CD8-positive, alpha-beta memory T cell (primary cell): ENCODE measurements around the gene ZNF853. TPM values are rescaled to one million over a fixed set of nuclear protein-coding genes. Genes with fewer than 3 reads are reported as not detected.

ENCODE experiments used
- CTCF ChIA-PET: fragments of 350-600 bp; sonication (Branson Sonifier 250); formaldehyde crosslinking; loops from one replicate; lab custom pipeline; 2021; ENCODE audit warnings: antibody characterized with exemption; lab: Charles Lee
- POLR2A ChIA-PET: fragments of 350-600 bp; sonication (Branson Sonifier 250); formaldehyde crosslinking; loops from one replicate; lab custom pipeline; 2021; ENCODE audit warnings: antibody characterized with exemption; lab: Charles Lee
- DNase-seq, 5 donors: peaks; one replicate each; pipeline versions ENCODE4 v3.0.0 to v3.0.0-alpha.2; 2020 to 2022; ENCODE audit warnings: mixed read lengths in 1 of 5
- H3K27ac ChIP-seq: one replicate; pipeline ENCODE4 v1.7.0; 2013; ENCODE audit warnings: low read depth, mild to moderate bottlenecking, low read length, moderate library complexity
- H3K27me3 ChIP-seq: 2 replicates; pipeline ENCODE4 v1.7.0; 2013; ENCODE audit warnings: low read length, mild to moderate bottlenecking; ENCODE audit not compliant: insufficient read depth, poor library complexity, severe bottlenecking
- H3K36me3 ChIP-seq: 2 replicates; pipeline ENCODE4 v1.7.0; 2013; ENCODE audit warnings: mild to moderate bottlenecking, low read length, moderate library complexity; ENCODE audit not compliant: insufficient read depth
- H3K4me1 ChIP-seq: 2 replicates; pipeline ENCODE4 v1.7.0; 2013; ENCODE audit warnings: mild to moderate bottlenecking, low read length, moderate library complexity; ENCODE audit not compliant: insufficient read depth
- H3K4me3 ChIP-seq: 2 replicates; pipeline ENCODE4 v1.7.0; 2013; ENCODE audit warnings: mild to moderate bottlenecking, low read length
- H3K9me3 ChIP-seq: 2 replicates; pipeline ENCODE4 v1.7.0; 2013; ENCODE audit warnings: mild to moderate bottlenecking, low read length
- H3K27ac Mint-ChIP-seq, 8 donors: one replicate each; pipeline ENCODE4 v1.8.0; 2020 to 2021; ENCODE audit warnings: mixed read lengths in 8 of 8, mild to moderate bottlenecking in 6 of 8, inconsistent platforms in 3 of 8, moderate library complexity in 3 of 8
- H3K27me3 Mint-ChIP-seq, 2 donors: one replicate each; pipeline ENCODE4 v1.8.0; 2020 to 2021; ENCODE audit warnings: mixed read lengths in 2 of 2, mild to moderate bottlenecking in 1 of 2, moderate library complexity in 1 of 2
- H3K36me3 Mint-ChIP-seq, 3 donors: one replicate each; pipeline ENCODE4 v1.8.0; 2020 to 2021; ENCODE audit warnings: mixed read lengths in 3 of 3, inconsistent platforms in 1 of 3, mild to moderate bottlenecking in 1 of 3
- H3K4me1 Mint-ChIP-seq, 3 donors: one replicate each; pipeline ENCODE4 v1.8.0; 2020 to 2021; ENCODE audit warnings: mixed read lengths in 3 of 3, inconsistent platforms in 1 of 3, mild to moderate bottlenecking in 1 of 3
- H3K4me3 Mint-ChIP-seq, 7 donors: one replicate each; pipeline ENCODE4 v1.8.0; 2020 to 2021; ENCODE audit warnings: mixed read lengths in 7 of 7, mild to moderate bottlenecking in 6 of 7, moderate library complexity in 4 of 7, inconsistent platforms in 2 of 7
- H3K9me3 Mint-ChIP-seq, 5 donors: one replicate each; pipeline ENCODE4 v1.8.0; 2020 to 2022; ENCODE audit warnings: mixed read lengths in 5 of 5, mild to moderate bottlenecking in 3 of 5, moderate library complexity in 2 of 5, inconsistent platforms in 1 of 5
- polyA plus RNA-seq: library from polyadenylated mRNA; unstranded; fragments of 300-500 nt; fragmentation: Illumina TruSeq; gene quantifications from one replicate; pipeline ENCODE4 v1.2.3, GENCODE V29; 2021
- total RNA-seq, 2 experiments: library from RNA; stranded (reverse); gene quantifications; one replicate each; pipeline ENCODE4 v1.2.3, GENCODE V29; 2021

Gene ZNF853
- total and polyA plus RNA-seq, 3 experiments from 2014 or later = 3.5 to 11.2 (median 4.5) TPM

DNA sequence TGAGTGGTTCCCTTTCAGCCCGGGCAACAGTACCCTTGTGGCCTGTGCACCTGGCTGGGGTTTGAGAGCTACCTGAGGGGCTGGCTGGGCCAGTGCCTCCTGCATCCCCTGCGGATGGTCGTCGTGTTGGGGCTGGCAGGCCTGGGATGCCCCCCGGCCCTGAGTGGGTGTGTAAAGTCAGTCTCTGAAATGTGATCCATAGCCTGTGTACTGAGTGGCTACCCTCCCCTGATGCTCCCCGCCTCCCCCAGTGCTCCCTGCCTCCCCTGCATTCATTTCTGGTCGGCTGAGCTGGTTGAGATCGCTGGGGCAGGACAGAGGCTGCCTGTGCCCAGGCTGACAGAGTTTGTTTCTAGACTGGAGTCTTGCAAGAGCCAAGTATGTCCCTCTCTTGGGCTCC lies 31.1 kb downstream of the ZNF853 start:
- Mint-ChIP-seq H3K36me3 (peaks cover 7 to 93% (median 9%) of the 10 kb centered on the region in 3 donors), H3K9me3 (peaks cover 0 to 2% (median 0%) of the 10 kb centered on the region in 5 donors)

DNA sequence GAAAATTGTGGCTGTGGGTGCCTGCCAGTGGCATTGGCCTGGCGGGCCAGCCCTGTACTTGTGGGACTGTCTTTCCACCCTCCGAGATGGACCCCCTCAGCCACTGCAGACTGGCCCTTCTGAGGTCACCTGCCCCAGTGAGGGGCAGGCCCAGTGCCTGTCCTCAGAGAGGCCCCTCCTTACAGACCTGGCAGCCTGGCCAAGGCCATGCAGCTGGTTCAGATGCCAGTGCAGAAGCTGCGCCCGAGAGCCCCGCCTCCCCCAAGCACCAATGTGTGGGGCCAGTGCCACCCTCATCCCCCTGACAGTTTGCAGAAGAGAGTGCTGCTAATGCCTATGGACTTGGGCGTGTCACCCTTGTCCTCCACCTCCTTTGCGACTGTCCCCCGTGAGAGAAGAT lies 31.7 kb downstream of the ZNF853 start:
- Histone ChIP-seq H3K36me3 (peaks cover 10% of the 10 kb centered on the region), H3K9me3 (no peaks in the 10 kb centered on the region), H3K27ac (no peak overlapping the region), H3K4me1 (no peaks in the 10 kb centered on the region), H3K27me3 (no peaks in the 10 kb centered on the region), H3K4me3 (no peak overlapping the region)
- DNase-seq = no peak
- Mint-ChIP-seq H3K27ac (peak overlapping the region in 2 of 8 donors; percentile 36 to 51), H3K9me3 (peaks cover 0 to 2% (median 0%) of the 10 kb centered on the region in 5 donors), H3K36me3 (peaks cover 7 to 93% (median 7%) of the 10 kb centered on the region in 3 donors), H3K4me1 (peaks cover 0 to 3% (median 0%) of the 10 kb centered on the region in 3 donors), H3K27me3 (no peaks in the 10 kb centered on the region), H3K4me3 (peak overlapping the region in 1 of 7 donors; percentile 61)
- POLR2A ChIA-PET = no interaction called here
- CTCF ChIA-PET = no interaction called here

More for the DNA sequence above, 31.1 kb downstream of the ZNF853 start:
- no peak overlapping the region for H3K4me3 Mint-ChIP-seq
- DNase-seq = no peak
- POLR2A ChIA-PET = no interaction called here
- CTCF ChIA-PET = no interaction called here
- Histone ChIP-seq H3K27ac (no peak overlapping the region), H3K4me1 (no peaks in the 10 kb centered on the region), H3K27me3 (no peaks in the 10 kb centered on the region), H3K4me3 (no peak overlapping the region), H3K9me3 (no peaks in the 10 kb centered on the region), H3K36me3 (peaks cover 10% of the 10 kb centered on the region)
- peak overlapping the region in 2 of 8 donors; percentile 40 to 51 for H3K27ac Mint-ChIP-seq
- H3K4me1 Mint-ChIP-seq = peaks cover 4 to 7% (median 4%) of the 10 kb centered on the region in 3 donors
- no peaks in the 10 kb centered on the region for H3K27me3 Mint-ChIP-seq

DNA sequence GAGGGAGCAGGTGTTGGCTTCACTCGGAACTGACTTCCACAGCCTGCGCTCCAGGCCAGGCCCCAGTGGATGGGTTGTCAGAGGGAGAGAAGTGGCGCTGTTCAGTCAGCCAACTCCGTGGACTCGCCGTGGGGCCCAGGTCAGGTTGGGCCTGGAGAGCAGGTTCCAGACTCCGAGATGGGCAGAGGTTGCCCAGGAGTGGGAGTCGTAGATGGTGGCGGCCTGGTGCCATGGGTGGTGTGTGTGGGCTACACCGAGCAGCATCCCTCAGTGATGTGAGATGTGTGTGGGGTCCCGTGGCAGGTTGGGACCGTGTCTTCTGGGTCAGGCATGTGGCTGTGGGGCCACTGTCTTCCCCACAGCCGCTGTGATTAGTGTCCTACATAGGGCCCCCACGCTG lies 32.1 kb downstream of the ZNF853 start:
- no peaks in the 10 kb centered on the region for H3K27me3 ChIP-seq
- H3K4me3 Mint-ChIP-seq = peak overlapping the region in 1 of 7 donors; percentile 61
- H3K4me1 ChIP-seq = no peaks in the 10 kb centered on the region
- peaks cover 7 to 90% (median 7%) of the 10 kb centered on the region in 3 donors for H3K36me3 Mint-ChIP-seq
- H3K4me3 ChIP-seq = no peak overlapping the region
- H3K27ac Mint-ChIP-seq = peak overlapping the region in 1 of 8 donors; percentile 6
- ChIA-PET POLR2A (no interaction called here), CTCF (no interaction called here)
- no peaks in the 10 kb centered on the region for H3K27me3 Mint-ChIP-seq
- H3K4me1 Mint-ChIP-seq = peaks cover 0 to 3% (median 0%) of the 10 kb centered on the region in 3 donors
- peaks cover 10% of the 10 kb centered on the region for H3K36me3 ChIP-seq
- no peak overlapping the region for H3K27ac ChIP-seq
- H3K9me3 Mint-ChIP-seq = peaks cover 0 to 2% (median 0%) of the 10 kb centered on the region in 5 donors
- no peaks in the 10 kb centered on the region for H3K9me3 ChIP-seq
- no peak for DNase-seq

DNA sequence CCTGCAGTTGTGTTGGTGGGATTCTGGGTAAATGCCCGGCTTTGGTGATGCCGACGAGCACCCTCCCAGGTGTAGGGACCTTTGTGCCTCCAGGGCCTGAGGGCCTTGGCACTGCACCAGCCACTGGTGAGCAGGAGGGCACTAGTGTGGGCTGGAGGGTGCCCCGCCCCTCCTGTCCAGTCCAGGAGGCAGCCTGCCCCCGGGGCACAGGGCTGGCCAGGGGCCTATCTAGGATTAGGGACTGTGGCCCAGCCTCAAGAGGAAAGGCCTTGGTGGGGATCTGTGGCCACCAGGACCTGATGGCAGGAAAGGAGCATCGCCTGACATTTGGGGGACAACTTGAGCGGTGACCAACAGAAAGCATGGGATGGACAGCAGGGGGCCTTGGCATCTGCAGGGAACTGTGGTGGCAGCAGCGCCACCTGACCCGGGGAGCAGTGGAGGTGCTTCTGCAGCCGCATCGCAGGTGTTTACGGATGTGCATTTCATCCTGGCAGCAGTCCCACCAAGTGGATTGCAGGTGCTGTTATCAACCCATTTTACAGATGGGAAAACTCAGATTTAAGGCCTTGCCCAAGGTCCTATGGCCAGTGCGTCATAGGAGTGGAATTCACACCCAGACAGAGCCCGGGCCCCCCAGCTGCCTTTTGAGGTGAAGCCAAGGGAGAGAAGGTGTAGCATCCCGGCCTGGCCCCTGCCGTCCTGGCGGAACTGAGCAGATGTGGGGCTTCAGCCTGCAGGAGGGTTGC lies 32.8 kb downstream of the ZNF853 start:
- peaks cover 0 to 3% (median 0%) of the 10 kb centered on the region in 3 donors for H3K4me1 Mint-ChIP-seq
- ChIA-PET POLR2A (no interaction called here), CTCF (no interaction called here)
- Histone ChIP-seq H3K4me1 (no peaks in the 10 kb centered on the region), H3K27me3 (no peaks in the 10 kb centered on the region), H3K36me3 (peaks cover 10% of the 10 kb centered on the region), H3K4me3 (no peak overlapping the region), H3K27ac (no peak overlapping the region), H3K9me3 (no peaks in the 10 kb centered on the region)
- H3K27me3 Mint-ChIP-seq = no peaks in the 10 kb centered on the region
- peaks cover 7 to 88% (median 7%) of the 10 kb centered on the region in 3 donors for H3K36me3 Mint-ChIP-seq
- peak overlapping the region in 1 of 8 donors; percentile 84 for H3K27ac Mint-ChIP-seq
- no peak overlapping the region for H3K4me3 Mint-ChIP-seq
- peaks cover 0 to 2% (median 0%) of the 10 kb centered on the region in 5 donors for H3K9me3 Mint-ChIP-seq
- DNase-seq = no peak

DNA sequence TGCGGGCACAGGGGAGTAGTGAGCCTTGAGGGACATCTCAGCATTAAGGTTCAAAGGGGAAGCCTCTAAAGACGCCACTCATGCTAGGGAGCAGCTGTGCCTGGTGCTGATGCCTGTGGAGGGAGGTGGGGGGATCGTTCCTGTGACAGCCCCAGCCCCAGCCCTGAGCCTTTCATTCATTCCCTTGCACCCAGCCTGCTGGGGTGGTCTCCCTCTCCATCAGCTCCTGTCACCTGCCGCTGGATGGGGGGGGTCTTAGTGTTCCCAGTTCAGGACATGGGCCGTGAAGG lies 33.4 kb downstream of the ZNF853 start:
- Histone ChIP-seq H3K27ac (no peak overlapping the region), H3K4me1 (no peaks in the 10 kb centered on the region), H3K4me3 (no peak overlapping the region), H3K27me3 (no peaks in the 10 kb centered on the region), H3K36me3 (peaks cover 10% of the 10 kb centered on the region), H3K9me3 (no peaks in the 10 kb centered on the region)
- DNase-seq = no peak
- POLR2A ChIA-PET = no interaction called here
- Mint-ChIP-seq H3K36me3 (peaks cover 7 to 83% (median 7%) of the 10 kb centered on the region in 3 donors), H3K4me1 (peaks cover 0 to 3% (median 0%) of the 10 kb centered on the region in 3 donors), H3K27ac (no peak overlapping the region), H3K4me3 (no peak overlapping the region), H3K9me3 (peaks cover 0 to 2% (median 0%) of the 10 kb centered on the region in 5 donors), H3K27me3 (no peaks in the 10 kb centered on the region)
- CTCF ChIA-PET = no interaction called here

DNA sequence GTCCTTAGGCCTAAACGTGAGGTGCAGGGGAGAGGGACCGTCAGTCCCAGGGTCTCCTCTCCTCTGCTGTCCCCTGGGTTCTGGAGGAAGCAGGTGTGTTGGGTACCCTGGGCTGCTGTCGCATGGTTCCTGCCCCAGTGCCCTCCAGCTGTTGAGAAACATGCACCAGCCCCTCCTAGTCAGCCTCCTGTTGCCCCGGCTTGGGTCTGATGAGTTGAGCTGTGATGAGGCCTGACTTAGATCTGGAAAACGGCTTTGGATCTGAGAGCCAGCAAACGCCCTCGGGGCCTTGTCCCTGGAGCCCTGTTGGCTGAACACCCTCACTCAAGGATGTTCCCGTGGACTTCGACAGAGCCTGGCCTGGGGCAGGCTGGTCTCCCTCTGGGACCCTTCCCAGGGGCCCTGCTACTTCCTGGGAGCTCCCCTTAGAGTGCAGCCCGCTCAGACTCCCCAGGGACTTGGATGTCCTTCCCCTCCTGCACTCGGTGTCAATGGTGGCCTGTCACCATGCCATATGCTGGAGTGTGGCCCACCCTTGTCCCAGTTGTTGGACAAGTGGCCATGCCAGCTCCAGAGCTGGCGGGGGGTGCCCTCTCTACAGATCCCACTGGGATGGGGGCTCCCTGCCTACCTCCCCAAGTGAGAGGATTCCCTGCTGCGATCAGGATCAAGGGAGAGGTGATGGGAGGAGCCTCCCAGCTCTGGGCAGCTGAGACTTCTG lies 34.0 kb downstream of the ZNF853 start:
- H3K36me3 ChIP-seq = peaks cover 10% of the 10 kb centered on the region
- Mint-ChIP-seq H3K36me3 (peaks cover 7 to 77% (median 7%) of the 10 kb centered on the region in 3 donors), H3K9me3 (peaks cover 0 to 2% (median 0%) of the 10 kb centered on the region in 5 donors), H3K4me1 (peaks cover 0 to 3% (median 0%) of the 10 kb centered on the region in 3 donors), H3K4me3 (no peak overlapping the region), H3K27ac (no peak overlapping the region), H3K27me3 (no peaks in the 10 kb centered on the region)
- no peaks in the 10 kb centered on the region for H3K4me1 ChIP-seq
- H3K27ac ChIP-seq = no peak overlapping the region
- no peaks in the 10 kb centered on the region for H3K9me3 ChIP-seq
- ChIA-PET CTCF (no interaction called here), POLR2A (no interaction called here)
- H3K4me3 ChIP-seq = no peak overlapping the region
- H3K27me3 ChIP-seq = no peaks in the 10 kb centered on the region
- DNase-seq = no peak

DNA sequence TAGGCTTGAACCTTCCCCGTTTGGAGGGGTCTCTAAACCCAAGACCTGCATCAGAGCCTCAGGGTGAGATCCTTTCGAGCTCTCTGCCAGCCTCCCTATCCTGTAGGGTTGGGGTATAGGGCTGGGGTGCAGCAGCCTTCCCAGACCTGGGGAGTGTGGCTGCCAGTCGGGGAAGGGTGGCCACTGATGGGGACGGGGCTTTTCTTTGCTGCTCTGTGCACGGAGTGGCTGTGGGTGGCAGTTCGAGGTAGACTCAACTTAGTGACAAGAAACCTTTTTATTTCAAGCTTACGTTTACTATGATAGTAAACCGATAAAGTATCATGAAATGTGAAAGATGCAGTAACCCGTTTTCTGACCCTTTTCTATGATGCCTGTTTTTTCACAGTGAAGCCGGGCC lies 34.7 kb downstream of the ZNF853 start:
- no peaks in the 10 kb centered on the region for H3K27me3 Mint-ChIP-seq
- Histone ChIP-seq H3K36me3 (peaks cover 10% of the 10 kb centered on the region), H3K27me3 (no peaks in the 10 kb centered on the region), H3K4me3 (no peak overlapping the region), H3K27ac (no peak overlapping the region), H3K4me1 (no peaks in the 10 kb centered on the region), H3K9me3 (no peaks in the 10 kb centered on the region)
- H3K4me1 Mint-ChIP-seq = peaks cover 0 to 3% (median 0%) of the 10 kb centered on the region in 3 donors
- DNase-seq = no peak
- H3K9me3 Mint-ChIP-seq = peaks cover 0 to 3% (median 2%) of the 10 kb centered on the region in 5 donors
- peaks cover 7 to 74% (median 11%) of the 10 kb centered on the region in 3 donors for H3K36me3 Mint-ChIP-seq
- ChIA-PET POLR2A (no interaction called here), CTCF (interaction anchor here (0.5 kb wide), 1 partner anchor 1988 kb away, joined by 3 read pairs; no protein-coding TSS in a partner anchor)
- H3K27ac Mint-ChIP-seq = peak overlapping the region in 1 of 8 donors; percentile 24
- H3K4me3 Mint-ChIP-seq = no peak overlapping the region

DNA sequence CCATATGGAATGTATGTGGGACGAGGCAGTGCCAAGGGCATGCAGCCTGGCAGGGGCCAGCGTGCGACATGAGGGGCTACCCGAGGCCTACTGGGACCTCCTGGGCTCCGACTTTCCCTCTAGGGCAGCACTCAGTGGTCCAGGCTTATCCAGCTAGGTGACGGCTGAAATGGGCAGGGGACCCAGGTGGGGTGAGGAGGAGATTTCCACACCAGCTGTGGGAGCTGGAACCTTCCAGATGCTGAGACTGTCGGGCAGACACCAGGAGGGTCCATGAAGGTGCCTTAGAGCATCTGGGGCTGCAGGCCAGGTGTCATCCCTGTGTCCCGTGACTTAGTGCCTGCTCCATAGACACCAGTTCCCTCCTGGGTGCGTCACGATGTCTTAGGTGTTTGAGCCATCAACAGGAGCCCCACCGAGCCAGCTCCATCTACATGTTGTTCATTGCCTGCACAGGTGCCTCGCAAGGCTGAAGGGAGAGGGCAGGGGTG lies 35.2 kb downstream of the ZNF853 start:
- ChIA-PET POLR2A (no interaction called here), CTCF (interaction anchor here (0.5 kb wide), 1 partner anchor 1989 kb away, joined by 3 read pairs; no protein-coding TSS in a partner anchor)
- Mint-ChIP-seq H3K4me1 (peaks cover 0 to 3% (median 0%) of the 10 kb centered on the region in 3 donors), H3K36me3 (peaks cover 7 to 76% (median 16%) of the 10 kb centered on the region in 3 donors), H3K4me3 (no peak overlapping the region), H3K27me3 (no peaks in the 10 kb centered on the region), H3K27ac (no peak overlapping the region), H3K9me3 (peaks cover 0 to 4% (median 2%) of the 10 kb centered on the region in 5 donors)
- H3K27ac ChIP-seq = no peak overlapping the region
- DNase-seq = peak in 1 of 5 donors; percentile 17
- no peak overlapping the region for H3K4me3 ChIP-seq
- H3K27me3 ChIP-seq = no peaks in the 10 kb centered on the region
- peaks cover 10% of the 10 kb centered on the region for H3K36me3 ChIP-seq
- H3K9me3 ChIP-seq = no peaks in the 10 kb centered on the region
- H3K4me1 ChIP-seq = no peaks in the 10 kb centered on the region
